Measurements from ENCODE around the gene TSSC4.

GRCh38 chr11:2443406-2443805 is 42.9 kb downstream of the TSSC4 start:
- TF ChIP-seq CTCF (IDR thresholded peaks at IDR 0.05) (no peak), POLR2A (IDR thresholded peaks at IDR 0.05) (no peak)

Data from right lobe of liver (tissue), 4 donors.